ENCODE data around the gene POSTN.
"Not testable (repeated sequence)": the region's sequence is repeated elsewhere in the genome, so short reads cannot be mapped to it uniquely, and the experiment has no call there.

POSTN gene

DNA sequence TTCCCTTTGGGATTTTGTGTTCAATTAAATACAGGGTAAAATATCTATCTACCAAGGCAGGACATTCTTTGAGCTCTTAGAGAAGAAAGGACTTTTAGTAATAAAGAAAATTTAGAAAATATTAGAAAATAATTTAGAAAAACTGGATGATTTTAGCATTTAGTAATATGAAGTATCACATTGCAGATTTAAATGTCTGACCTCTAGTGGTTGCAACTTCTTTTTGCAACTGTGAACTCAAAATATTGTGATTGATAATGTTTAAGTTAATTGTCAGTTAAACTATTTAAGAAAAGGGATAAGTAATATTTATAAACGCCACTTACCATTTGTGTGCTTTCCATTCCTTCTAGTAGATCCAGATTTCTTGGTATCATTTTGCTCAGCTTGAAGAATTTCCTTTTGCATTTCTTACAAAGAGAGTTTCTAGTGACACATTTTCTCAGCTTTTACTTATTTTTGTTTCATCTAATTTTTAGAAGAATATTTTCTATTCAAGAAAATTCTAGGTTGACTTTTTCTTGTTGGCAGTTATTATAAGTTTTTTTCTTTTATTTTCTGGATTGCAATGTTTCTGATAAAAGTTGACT is 10.3 kb upstream of the POSTN start:
- Histone ChIP-seq H3K36me3 (ENCODE audit: insufficient read depth, low read length) (no peaks in the 10 kb centered on the region), H3K4me3 (no peak overlapping the region), H3K9me3 (ENCODE audit: low read depth, low read length) (no peaks in the 10 kb centered on the region), H3K9ac (ENCODE audit: insufficient read length) (no peak overlapping the region), H3K27ac (no peak overlapping the region)
- no peak for TF ChIP-seq POLR2AphosphoS5 (IDR thresholded peaks at IDR 0.05; ENCODE audit: borderline replicate concordance, low read depth, low read length)
- TF ChIP-seq FOXP2 (optimal IDR thresholded peaks at IDR 0.05; ENCODE audit: control extremely low read depth, extremely low read length, insufficient read depth) = no peak
- TF ChIP-seq EZH2 (IDR thresholded peaks at IDR 0.05) = no peak
- no peak for DNase-seq (ENCODE audit: low read depth, low spot score)

- no peak overlapping the region for H3K4me3 ChIP-seq
- no peak for DNase-seq (ENCODE audit: low read depth, low spot score)
- H3K36me3 ChIP-seq (ENCODE audit: insufficient read depth, low read length) = no peaks in the 10 kb centered on the region
- H3K9me3 ChIP-seq (ENCODE audit: low read depth, low read length) = no peaks in the 10 kb centered on the region
- TF ChIP-seq EZH2 (IDR thresholded peaks at IDR 0.05) (no peak), POLR2AphosphoS5 (IDR thresholded peaks at IDR 0.05; ENCODE audit: borderline replicate concordance, low read depth, low read length) (no peak), FOXP2 (optimal IDR thresholded peaks at IDR 0.05; ENCODE audit: control extremely low read depth, extremely low read length, insufficient read depth) (no peak)
- no peak overlapping the region for H3K9ac ChIP-seq (ENCODE audit: insufficient read length)
- no peak overlapping the region for H3K27ac ChIP-seq
Measured at GRCh38 chr13:37602733-37603381, 4.3 kb upstream of the POSTN start.

DNA sequence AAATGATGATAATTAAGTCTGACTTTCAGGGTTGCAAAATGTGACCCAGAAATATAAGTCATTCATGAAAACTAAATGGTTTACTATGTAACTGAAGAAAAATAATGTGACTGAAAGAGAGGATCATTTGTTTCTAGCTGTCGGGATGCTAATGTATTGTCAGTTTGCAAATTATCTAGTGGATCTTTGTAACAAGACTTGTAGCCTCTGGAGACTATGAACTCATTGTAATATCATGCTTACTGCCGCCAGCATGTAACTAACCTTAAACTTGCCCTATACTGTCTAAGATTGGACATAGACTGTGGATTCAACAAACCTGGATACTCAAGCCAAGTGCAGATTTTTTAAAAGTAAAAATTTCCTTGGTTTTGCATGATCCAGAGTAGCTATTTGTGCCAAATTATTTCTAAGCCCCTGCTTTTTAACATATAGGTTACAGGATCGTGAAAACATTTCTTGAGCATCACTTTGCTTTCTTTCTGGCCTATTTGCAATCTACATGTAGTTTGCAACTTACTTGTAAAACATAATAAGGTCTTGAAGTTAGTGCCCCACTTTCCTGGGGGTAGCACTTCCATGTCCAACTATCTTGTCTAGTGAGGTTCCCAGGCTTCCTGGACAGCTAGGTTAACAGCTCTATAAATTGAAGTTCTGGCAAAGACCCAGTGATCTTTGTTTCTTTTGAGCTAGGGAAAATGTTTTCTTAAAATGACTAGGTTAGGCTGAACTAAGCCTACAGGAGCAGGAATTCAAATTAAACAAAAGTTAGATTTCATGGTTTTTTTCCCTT is 3.3 kb upstream of the POSTN start:
- H3K27ac ChIP-seq = no peak overlapping the region
- no peak for DNase-seq (ENCODE audit: low read depth, low spot score)
- no peaks in the 10 kb centered on the region for H3K9me3 ChIP-seq (ENCODE audit: low read depth, low read length)
- H3K4me3 ChIP-seq = no peak overlapping the region
- no peak overlapping the region for H3K9ac ChIP-seq (ENCODE audit: insufficient read length)
- H3K36me3 ChIP-seq (ENCODE audit: insufficient read depth, low read length) = no peaks in the 10 kb centered on the region
- TF ChIP-seq POLR2AphosphoS5 (IDR thresholded peaks at IDR 0.05; ENCODE audit: borderline replicate concordance, low read depth, low read length) (no peak), FOXP2 (optimal IDR thresholded peaks at IDR 0.05; ENCODE audit: control extremely low read depth, extremely low read length, insufficient read depth) (no peak), EZH2 (IDR thresholded peaks at IDR 0.05) (no peak)

DNA sequence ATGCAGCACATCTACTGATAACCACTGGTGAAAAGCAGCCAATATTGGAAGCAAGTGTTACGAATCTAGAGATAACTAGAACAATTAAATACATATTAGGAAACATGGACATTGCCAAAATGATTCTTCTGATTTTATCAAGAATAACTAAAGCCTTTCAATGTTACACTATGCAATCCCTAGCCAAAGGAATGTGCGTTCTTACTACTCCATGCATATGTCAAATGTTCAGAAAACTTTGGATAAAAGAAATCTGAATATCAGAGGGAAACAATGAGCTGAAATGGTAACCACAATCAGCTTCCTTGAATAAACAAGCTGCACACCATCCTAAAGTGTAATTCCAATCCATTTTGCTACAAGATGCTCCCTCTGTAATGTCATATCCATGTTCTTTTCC is 951 bp upstream of the POSTN start:
- H3K9me3 ChIP-seq (ENCODE audit: low read depth, low read length) = no peaks in the 10 kb centered on the region
- TF ChIP-seq POLR2AphosphoS5 (IDR thresholded peaks at IDR 0.05; ENCODE audit: borderline replicate concordance, low read depth, low read length) = no peak
- no peak for TF ChIP-seq FOXP2 (optimal IDR thresholded peaks at IDR 0.05; ENCODE audit: control extremely low read depth, extremely low read length, insufficient read depth)
- no peak for TF ChIP-seq EZH2 (IDR thresholded peaks at IDR 0.05)
- DNase-seq (ENCODE audit: low read depth, low spot score) = no peak
- no peak overlapping the region for H3K4me3 ChIP-seq
- H3K36me3 ChIP-seq (ENCODE audit: insufficient read depth, low read length) = no peaks in the 10 kb centered on the region
- H3K9ac ChIP-seq (ENCODE audit: insufficient read length) = no peak overlapping the region
- no peak overlapping the region for H3K27ac ChIP-seq

DNA sequence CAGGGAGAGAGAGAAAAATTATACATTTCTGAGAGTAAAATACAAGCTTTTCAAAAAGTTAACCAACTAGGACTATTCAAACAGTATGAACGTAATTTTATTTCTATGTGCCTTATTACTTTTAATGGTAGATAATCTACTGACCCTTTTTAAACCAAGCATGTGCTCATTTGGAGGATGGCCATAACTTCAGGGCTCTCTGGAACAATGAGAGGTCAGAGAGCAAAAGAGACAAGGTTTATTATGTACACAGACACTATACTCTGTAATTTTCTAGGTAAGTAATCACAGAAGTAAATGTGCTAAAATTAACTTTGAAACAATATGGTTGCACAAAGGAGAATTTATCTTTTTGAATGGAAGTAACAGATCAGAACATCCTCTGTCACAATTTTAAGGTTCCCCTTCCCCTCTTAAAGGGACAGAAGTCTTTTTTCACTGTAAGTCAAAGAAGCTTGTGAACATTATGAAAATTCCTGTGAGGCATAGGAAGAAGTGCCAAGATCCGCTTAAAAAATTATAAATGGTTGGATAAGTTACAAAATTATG is 1.0 kb downstream of the POSTN start:
- no peak overlapping the region for H3K4me3 ChIP-seq
- no peak for TF ChIP-seq EZH2 (IDR thresholded peaks at IDR 0.05)
- TF ChIP-seq POLR2AphosphoS5 (IDR thresholded peaks at IDR 0.05; ENCODE audit: borderline replicate concordance, low read depth, low read length) = no peak
- TF ChIP-seq FOXP2 (optimal IDR thresholded peaks at IDR 0.05; ENCODE audit: control extremely low read depth, extremely low read length, insufficient read depth) = no peak
- no peak overlapping the region for H3K9ac ChIP-seq (ENCODE audit: insufficient read length)
- DNase-seq (ENCODE audit: low read depth, low spot score) = no peak
- H3K36me3 ChIP-seq (ENCODE audit: insufficient read depth, low read length) = no peaks in the 10 kb centered on the region
- no peak overlapping the region for H3K27ac ChIP-seq
- H3K9me3 ChIP-seq (ENCODE audit: low read depth, low read length) = no peaks in the 10 kb centered on the region

- no peak for DNase-seq (ENCODE audit: low read depth, low spot score)
- no peak overlapping the region for H3K9ac ChIP-seq (ENCODE audit: insufficient read length)
- H3K36me3 ChIP-seq (ENCODE audit: insufficient read depth, low read length) = no peaks in the 10 kb centered on the region
- no peak for TF ChIP-seq FOXP2 (optimal IDR thresholded peaks at IDR 0.05; ENCODE audit: control extremely low read depth, extremely low read length, insufficient read depth)
- no peak for TF ChIP-seq POLR2AphosphoS5 (IDR thresholded peaks at IDR 0.05; ENCODE audit: borderline replicate concordance, low read depth, low read length)
- TF ChIP-seq EZH2 (IDR thresholded peaks at IDR 0.05) = no peak
- no peak overlapping the region for H3K4me3 ChIP-seq
- H3K9me3 ChIP-seq (ENCODE audit: low read depth, low read length) = no peaks in the 10 kb centered on the region
- no peak overlapping the region for H3K27ac ChIP-seq
Measured at GRCh38 chr13:37596805-37597204, 1.8 kb downstream of the POSTN start.

DNA sequence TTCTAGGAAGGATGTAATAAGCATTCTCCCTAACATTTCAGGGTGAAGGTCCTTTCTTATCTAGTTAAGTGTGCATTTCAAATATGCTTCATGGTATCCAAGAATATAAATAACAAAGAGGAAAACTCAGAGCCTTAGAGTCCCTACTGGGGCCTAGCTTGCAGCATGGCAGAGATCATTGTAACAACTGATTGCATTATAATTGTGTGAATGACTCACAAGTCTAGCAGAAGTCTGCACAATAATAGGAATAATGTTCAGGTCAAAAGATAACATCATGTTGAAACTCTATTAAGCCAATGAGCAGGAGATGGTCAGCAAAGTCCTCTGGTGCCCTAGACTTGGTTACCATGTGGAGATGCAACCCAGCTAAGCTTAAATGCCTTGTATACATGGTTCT is 3.4 kb downstream of the POSTN start:
- H3K36me3 ChIP-seq (ENCODE audit: insufficient read depth, low read length) = no peaks in the 10 kb centered on the region
- no peak overlapping the region for H3K27ac ChIP-seq
- H3K9ac ChIP-seq (ENCODE audit: insufficient read length) = no peak overlapping the region
- no peak overlapping the region for H3K4me3 ChIP-seq
- TF ChIP-seq EZH2 (IDR thresholded peaks at IDR 0.05) (no peak), FOXP2 (optimal IDR thresholded peaks at IDR 0.05; ENCODE audit: control extremely low read depth, extremely low read length, insufficient read depth) (no peak), POLR2AphosphoS5 (IDR thresholded peaks at IDR 0.05; ENCODE audit: borderline replicate concordance, low read depth, low read length) (no peak)
- DNase-seq (ENCODE audit: low read depth, low spot score) = no peak
- no peaks in the 10 kb centered on the region for H3K9me3 ChIP-seq (ENCODE audit: low read depth, low read length)

GRCh38 chr13:37594550-37594949 is 4.0 kb downstream of the POSTN start:
- H3K27ac ChIP-seq = no peak overlapping the region
- no peak for TF ChIP-seq EZH2 (IDR thresholded peaks at IDR 0.05)
- TF ChIP-seq POLR2AphosphoS5 (IDR thresholded peaks at IDR 0.05; ENCODE audit: borderline replicate concordance, low read depth, low read length) = no peak
- TF ChIP-seq FOXP2 (optimal IDR thresholded peaks at IDR 0.05; ENCODE audit: control extremely low read depth, extremely low read length, insufficient read depth) = no peak
- DNase-seq (ENCODE audit: low read depth, low spot score) = no peak
- H3K9ac ChIP-seq (ENCODE audit: insufficient read length) = no peak overlapping the region
- no peaks in the 10 kb centered on the region for H3K36me3 ChIP-seq (ENCODE audit: insufficient read depth, low read length)
- no peaks in the 10 kb centered on the region for H3K9me3 ChIP-seq (ENCODE audit: low read depth, low read length)
- H3K4me3 ChIP-seq = no peak overlapping the region

- not testable (repeated sequence) for H3K4me3 ChIP-seq; H3K9me3 ChIP-seq (ENCODE audit: low read depth, low read length); H3K36me3 ChIP-seq (ENCODE audit: insufficient read depth, low read length); H3K9ac ChIP-seq (ENCODE audit: insufficient read length); H3K27ac ChIP-seq; DNase-seq (ENCODE audit: low read depth, low spot score)
Measured at GRCh38 chr13:37589381-37589780, 9.2 kb downstream of the POSTN start.
